Brain microvascular endothelial cell (primary cell): ENCODE results near the gene ANKRD55.

Experiments used
- DNase-seq: peaks from one replicate; pipeline ENCODE4 v3.0.0-alpha.2; 2020
- H3K27ac ChIP-seq: fragments of 250-450 bp; sonication (Bioruptor Pico); 2 replicates; pipeline ENCODE4 v1.5.1; 2020; ENCODE audit warnings: mild to moderate bottlenecking, moderate library complexity
- H3K27me3 ChIP-seq: fragments of 250-450 bp; sonication (Bioruptor Pico); replicated peaks from 2 replicates; pipeline ENCODE4 v1.5.1; 2020; ENCODE audit warnings: mild to moderate bottlenecking
- H3K36me3 ChIP-seq: fragments of 250-450 bp; sonication (Bioruptor Pico); replicated peaks from 2 replicates; pipeline ENCODE4 v1.5.1; 2020; ENCODE audit warnings: mild to moderate bottlenecking
- H3K4me3 ChIP-seq: 2 replicates; pipeline ENCODE4 v1.5.1; 2011; ENCODE audit warnings: low read depth, mild to moderate bottlenecking, control low read depth, low read length, moderate library complexity
- in situ Hi-C: cut with HindIII; loops from 2 replicates; pipeline ENCODE4 v1.10.0; 2017; ENCODE audit warnings: low sequenced_read_pairs, low pct_ligation_motif_present
- TF ChIP-seq, protein P1 (sequence below): IDR thresholded peaks from 2 replicates; pipeline ENCODE4 v1.5.1; 2011; ENCODE audit warnings: low read depth, mild to moderate bottlenecking, moderate library complexity, low read length, control low read depth, inconsistent platforms; ENCODE audit errors: missing control alignments

ANKRD55 gene

DNA sequence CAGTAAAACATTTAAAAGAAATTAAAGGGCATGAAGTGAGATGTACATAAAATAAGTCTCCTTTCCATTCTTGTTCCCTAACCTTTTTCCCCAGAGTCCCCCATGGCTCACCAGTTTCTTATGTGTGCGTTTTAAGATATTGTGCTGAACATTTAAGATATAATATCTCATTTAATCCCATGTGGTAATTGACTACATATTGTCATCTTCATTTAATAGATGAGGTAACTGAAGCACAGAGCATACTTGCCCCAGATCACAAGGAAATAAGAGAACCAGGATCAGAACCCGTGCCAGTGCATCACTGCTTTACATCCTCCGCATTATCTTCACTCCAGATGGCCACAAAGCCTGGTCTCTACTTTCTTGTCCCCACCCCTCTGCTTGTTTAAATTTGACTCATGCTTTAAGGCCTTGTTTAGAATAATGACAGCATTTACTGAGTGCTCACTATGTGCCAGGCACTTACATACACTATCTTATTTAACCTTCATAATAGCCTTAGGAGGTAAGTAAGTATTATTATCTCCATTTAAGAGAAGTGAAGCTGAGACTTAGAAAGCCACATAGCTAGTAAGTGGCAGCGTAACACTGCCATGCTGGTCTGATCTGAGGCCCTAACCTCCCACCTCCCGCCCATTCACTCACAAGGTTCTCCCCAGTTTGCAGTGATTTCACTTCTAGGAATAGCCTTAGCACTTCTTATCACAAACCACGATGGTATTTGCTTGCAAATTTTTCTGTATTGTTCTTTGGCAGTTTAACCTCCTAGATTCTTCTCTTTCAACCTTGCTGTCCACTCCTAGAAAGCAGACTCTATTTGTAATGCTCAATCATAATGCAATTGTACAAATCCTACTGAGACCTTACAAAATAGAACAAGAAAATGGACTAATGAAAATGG lies 160.0 kb downstream of the ANKRD55 start:
- in situ Hi-C loops, result no loop called here
- DNase-seq, result no peak
- no peak overlapping the region for H3K27ac ChIP-seq

DNA sequence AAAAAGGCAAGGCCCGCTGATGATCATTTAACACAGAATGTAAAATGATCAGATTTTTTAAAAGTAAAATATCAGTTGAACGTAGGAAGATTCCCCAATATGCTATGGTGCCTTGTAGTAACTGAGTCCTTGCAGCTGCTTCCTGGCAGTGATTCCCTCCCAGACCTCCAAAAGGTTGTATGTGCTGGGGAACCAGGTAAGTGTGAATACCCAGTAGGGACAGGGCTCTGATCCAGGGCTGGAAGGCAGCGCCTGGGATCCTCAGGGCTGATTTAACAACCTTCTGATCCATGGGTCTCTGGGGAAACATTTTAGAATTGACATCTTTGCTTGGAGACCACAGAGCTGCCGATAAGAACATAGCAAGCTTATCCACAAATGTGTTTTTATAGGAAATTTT lies 161.7 kb downstream of the ANKRD55 start:
- Histone ChIP-seq H3K27me3 (no peaks in the 10 kb centered on the region), H3K36me3 (no peaks in the 10 kb centered on the region), H3K27ac (no peak overlapping the region), H3K4me3 (no peak overlapping the region)
- TF ChIP-seq, protein P1, sequence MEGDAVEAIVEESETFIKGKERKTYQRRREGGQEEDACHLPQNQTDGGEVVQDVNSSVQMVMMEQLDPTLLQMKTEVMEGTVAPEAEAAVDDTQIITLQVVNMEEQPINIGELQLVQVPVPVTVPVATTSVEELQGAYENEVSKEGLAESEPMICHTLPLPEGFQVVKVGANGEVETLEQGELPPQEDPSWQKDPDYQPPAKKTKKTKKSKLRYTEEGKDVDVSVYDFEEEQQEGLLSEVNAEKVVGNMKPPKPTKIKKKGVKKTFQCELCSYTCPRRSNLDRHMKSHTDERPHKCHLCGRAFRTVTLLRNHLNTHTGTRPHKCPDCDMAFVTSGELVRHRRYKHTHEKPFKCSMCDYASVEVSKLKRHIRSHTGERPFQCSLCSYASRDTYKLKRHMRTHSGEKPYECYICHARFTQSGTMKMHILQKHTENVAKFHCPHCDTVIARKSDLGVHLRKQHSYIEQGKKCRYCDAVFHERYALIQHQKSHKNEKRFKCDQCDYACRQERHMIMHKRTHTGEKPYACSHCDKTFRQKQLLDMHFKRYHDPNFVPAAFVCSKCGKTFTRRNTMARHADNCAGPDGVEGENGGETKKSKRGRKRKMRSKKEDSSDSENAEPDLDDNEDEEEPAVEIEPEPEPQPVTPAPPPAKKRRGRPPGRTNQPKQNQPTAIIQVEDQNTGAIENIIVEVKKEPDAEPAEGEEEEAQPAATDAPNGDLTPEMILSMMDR, result no peak
- no peak for DNase-seq
- in situ Hi-C loops, result no loop called here

More for the DNA sequence above, 160.0 kb downstream of the ANKRD55 start:
- H3K27me3 ChIP-seq, result no peaks in the 10 kb centered on the region
- TF ChIP-seq, protein P1, result no peak
- no peak overlapping the region for H3K4me3 ChIP-seq
- H3K36me3 ChIP-seq, result no peaks in the 10 kb centered on the region

- DNase-seq, result no peak
- no peak overlapping the region for H3K27ac ChIP-seq
- H3K4me3 ChIP-seq, result no peak overlapping the region
Observed at GRCh38 chr5:56070851-56071465, 162.2 kb downstream of the ANKRD55 start.

GRCh38 chr5:56069652-56070226 lies 163.4 kb downstream of the ANKRD55 start:
- TF ChIP-seq, protein P1, result no peak
- Histone ChIP-seq H3K27me3 (no peaks in the 10 kb centered on the region), H3K27ac (no peak overlapping the region), H3K36me3 (no peaks in the 10 kb centered on the region), H3K4me3 (no peak overlapping the region)
- in situ Hi-C loops, result no loop called here
- DNase-seq, result no peak

More at GRCh38 chr5:56070851-56071465, 162.2 kb downstream of the ANKRD55 start:
- H3K27me3 ChIP-seq, result no peaks in the 10 kb centered on the region
- in situ Hi-C loops, result no loop called here
- TF ChIP-seq, protein P1, result no peak
- no peaks in the 10 kb centered on the region for H3K36me3 ChIP-seq

DNA sequence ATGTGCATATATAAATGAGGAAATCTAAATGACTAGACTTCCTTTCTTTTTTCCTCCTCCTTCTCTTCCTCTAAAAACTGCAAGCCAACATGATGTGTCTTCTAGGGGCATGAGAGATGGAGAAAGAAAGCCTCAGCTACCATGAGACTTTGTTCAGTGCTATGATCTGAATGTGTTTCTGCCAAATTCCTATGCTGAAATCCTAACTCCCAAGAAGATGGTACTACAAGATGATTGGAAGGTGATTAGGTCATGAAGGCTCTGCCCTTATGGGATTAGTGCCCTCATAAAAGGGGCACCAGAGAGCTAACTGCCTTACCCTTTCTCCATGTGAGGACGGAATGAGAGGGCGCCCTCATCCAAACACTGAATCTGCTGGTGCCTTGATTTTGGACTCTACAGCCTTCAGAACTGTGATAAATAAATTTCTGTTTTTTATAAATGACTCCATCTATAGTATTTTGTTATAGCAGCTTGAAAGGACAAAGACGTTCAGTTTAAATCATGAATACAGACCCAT lies 166.1 kb downstream of the ANKRD55 start:
- Histone ChIP-seq H3K27ac (no peak overlapping the region), H3K36me3 (no peaks in the 10 kb centered on the region), H3K4me3 (no peak overlapping the region), H3K27me3 (no peaks in the 10 kb centered on the region)
- DNase-seq, result no peak
- in situ Hi-C loops, result no loop called here
- TF ChIP-seq, protein P1, result no peak
